Activated CD4-positive, alpha-beta T cell treated with anti-CD3 and anti-CD28 coated beads for 4 hours (primary cell): ENCODE results near the gene ZMYND8.
"Not testable (repeated sequence)": the region's sequence is repeated elsewhere in the genome, so short reads cannot be mapped to it uniquely, and the experiment has no call there.

Source experiments
- DNase-seq, 2 donors: peaks; one replicate each; pipeline ENCODE4 v3.0.0-alpha.2; 2020

ZMYND8 gene

DNA sequence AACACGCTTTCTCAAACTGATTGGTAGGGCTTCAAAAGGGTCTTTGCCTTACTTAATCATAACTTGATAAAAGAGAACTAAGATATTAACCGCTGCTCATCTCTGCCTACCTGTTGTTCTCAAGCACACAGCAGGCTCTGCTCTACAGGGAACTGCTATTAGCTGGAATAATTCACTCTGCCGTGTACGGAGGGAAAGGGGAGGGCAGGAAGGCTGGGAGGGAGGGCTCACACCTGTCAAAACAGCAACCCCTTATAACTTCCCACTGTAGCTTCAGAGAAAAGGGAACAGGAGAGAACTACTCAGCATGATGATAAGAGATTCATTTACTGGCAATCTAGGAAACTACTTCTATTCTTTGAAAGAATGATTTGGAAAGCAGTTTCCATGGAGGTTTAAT is 75.1 kb downstream of the ZMYND8 start:
- DNase-seq: no peak

DNA sequence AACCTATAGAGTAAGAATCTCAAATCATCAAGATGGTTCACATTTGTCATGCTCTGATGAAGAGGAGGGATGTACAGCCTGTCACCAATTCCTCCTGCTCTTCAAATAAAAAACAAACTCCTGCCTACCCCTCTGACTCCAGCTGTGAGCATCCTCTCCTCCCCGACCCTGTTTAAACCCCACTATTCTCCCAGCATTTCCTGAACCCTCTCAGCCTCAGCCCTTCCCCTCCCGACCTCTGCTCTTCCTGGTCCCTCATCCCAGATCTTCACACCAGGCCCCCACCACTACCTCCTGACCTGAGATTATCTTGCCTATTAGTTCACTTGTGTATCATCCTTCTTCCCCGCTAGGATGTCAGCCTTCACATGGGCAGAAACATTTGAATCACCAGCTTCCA is 75.8 kb downstream of the ZMYND8 start:
- no peak for DNase-seq

DNA sequence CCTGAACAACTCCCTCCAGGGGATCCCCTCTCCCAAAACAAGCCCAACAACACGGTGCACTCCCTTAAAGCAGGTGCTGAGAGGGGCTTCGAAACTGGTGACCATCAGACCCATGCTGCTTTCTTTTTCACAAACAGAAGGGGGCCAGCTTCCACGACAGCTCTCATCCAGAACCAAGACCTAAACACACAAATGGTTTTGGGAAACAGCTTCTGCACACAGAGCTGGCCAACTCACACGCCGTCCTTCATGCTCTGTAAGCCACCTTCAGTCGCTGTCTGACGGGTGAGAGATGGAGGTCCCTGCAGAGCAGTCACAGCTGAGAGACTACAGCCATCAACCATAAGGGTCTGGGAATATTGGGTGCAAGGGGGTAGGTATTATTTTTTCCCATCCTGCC is 76.3 kb downstream of the ZMYND8 start:
- DNase-seq: no peak

DNA sequence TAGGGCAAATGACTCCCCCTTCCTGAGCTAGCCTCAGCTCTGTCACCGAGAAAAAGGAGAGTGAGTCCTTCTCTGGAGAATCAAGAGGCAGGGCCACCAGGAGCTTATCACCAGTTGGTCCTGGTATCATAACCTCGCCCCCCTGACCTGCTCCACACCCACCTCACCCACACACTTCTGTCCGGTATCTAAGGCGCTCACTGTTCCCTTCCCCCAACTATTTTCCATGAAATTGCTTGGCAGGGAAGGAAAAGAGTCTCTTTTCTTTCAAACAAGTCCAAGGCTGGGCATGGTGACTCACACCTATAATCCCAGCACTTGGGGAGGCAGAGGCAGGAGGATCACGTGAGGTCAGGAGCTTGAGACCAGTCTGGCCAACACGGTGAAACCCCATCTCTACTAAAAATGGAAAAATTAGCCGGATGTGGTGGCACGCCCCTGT is 77.6 kb downstream of the ZMYND8 start:
- no peak for DNase-seq

DNA sequence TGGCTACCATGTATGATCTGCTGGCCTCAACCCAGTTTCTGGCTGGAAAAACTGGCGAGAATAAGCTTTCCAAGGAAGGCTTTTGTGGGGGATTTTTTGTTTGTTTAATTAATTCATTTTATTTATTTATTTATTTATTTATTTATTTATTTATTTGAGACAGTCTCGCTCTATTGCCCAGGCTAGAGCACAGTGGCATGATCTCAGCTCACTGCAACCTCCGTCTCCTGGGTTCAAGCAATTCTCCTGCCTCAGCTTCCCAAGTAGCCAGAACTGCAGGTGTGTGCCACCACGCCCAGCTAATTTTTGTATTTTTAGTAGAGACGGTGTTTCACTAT is 79.0 kb downstream of the ZMYND8 start:
- not testable (repeated sequence) for DNase-seq

DNA sequence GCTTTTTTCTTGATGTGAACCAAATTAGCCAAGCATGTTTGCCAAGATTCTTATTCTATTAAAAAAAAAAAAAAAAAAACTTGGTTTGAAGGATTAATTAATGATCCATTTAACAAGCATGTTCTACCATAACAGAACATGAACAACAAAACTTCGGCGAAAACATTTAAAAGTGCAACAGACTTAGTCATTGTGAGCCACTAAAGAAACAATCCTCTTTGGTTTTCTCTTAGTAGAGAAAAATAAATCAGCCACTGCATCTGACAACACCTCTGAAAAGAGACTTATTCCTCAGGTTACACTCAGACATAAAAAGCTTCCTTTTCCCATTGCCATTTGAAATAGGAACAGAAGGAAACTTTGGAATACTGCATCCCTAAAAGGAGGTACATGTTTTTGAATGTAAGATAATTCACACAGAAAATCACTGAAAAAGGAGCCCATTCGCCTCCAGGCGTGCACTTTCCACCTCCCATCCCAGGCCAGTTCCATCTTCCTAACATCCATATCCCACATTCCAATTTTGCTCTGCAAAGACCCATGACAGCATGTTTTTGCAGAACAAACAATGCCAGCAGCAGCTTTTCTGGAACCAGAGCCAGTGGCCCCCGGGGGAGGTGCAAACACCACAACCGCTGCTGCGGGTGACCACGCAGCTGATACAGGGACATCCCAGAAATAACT is 79.5 kb downstream of the ZMYND8 start:
- DNase-seq: no peak

DNA sequence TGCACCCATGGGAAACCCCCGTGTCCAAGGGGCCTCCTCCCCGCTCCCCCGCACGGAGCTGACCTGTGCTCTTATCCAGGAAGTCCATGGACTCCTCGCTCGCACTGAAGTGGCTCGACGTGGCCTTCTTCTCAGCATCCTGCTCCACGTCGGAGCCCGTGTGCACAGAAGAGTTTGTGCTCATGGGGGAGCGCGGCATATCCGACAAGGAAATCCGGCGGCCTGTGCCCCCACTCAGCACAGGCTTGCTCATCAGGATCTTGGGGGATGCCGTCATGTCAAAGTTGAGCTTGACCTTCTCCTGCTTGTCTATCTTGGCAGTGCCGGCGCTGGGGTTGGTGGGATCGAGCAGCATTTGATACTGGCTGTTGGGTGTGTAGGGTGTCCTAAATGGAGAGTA is 80.2 kb downstream of the ZMYND8 start:
- DNase-seq: no peak

DNA sequence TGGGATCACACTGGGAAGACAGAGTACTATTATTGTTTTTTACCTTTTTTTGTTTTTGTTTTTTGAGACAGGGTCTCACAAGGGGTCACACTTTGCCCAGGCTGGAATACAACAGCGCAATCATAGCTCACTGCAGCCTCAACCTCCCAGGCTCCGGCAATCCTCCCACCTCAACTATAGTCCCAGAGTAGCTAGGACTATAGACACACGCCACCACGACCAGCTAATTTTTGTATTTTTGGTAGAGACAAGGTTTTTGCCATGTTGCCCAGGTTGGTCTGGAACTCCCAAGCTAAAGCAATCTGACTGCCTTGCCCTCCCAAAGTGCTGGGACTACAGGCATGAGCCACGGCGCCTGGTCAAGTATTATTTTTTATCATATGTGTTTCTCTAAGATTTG is 81.0 kb downstream of the ZMYND8 start:
- no peak for DNase-seq

DNA sequence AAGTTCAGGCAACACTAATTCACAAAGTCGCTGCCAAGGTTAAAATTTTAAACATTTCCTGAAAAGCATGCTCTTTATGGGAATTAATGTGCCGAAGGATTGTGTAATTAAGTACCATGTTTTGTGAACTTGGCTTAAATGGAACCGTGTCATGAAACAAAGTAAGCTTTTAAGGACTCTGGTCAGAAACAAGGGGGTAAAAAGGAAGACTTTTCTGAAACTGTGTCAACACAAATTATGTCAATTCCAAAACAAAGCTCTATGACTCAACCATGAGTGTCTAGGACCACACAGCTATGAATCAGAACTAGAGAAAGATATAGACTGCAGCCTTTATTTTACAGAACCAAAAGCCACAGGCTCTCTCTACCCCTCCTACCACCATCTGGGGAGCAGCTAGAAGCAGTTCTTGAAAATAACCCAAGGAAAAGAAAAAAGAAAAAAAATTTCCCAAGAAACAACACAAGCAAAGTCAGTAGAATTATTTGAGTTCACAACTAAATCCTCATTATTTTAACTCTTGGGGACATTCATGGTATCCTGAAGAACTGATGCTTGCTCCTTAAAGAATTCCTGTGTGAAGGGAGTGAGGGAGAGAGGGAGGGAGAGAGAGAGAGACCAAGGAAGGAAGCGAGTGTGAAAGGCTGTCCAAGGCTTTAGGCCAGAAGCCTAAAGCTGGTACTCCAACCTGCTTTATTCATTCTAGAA is 81.9 kb downstream of the ZMYND8 start:
- peak; percentile 28 to 34 for DNase-seq

DNA sequence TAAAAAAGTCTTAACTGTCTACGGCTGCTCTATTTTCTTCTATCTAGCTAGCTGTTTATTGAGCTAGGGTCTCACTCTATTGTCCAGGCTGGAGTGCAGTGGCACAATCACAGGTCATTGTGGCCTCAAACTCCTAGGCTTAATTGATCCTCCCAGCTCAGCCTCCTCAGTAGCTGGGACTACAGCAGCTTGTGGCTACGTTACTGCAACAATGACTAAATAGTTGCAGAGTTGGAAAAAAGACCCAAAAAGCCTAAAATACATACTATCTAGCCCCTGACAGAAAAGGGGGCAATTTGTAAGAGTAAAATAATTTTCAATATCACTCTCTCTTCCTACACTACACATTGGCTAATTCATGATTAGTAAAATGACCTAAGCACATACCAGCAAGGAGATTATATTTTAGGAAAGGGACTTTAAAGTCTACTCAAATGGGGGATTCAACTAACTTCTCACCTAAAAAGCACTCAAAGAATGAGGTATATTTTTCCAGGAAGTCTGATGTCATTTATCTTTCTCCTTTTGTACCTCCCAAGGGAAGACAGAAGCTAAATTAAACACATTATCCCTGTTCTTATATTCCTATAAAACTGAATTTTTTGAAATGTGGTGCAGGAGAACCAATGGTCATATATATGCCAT is 82.8 kb downstream of the ZMYND8 start:
- no peak for DNase-seq

DNA sequence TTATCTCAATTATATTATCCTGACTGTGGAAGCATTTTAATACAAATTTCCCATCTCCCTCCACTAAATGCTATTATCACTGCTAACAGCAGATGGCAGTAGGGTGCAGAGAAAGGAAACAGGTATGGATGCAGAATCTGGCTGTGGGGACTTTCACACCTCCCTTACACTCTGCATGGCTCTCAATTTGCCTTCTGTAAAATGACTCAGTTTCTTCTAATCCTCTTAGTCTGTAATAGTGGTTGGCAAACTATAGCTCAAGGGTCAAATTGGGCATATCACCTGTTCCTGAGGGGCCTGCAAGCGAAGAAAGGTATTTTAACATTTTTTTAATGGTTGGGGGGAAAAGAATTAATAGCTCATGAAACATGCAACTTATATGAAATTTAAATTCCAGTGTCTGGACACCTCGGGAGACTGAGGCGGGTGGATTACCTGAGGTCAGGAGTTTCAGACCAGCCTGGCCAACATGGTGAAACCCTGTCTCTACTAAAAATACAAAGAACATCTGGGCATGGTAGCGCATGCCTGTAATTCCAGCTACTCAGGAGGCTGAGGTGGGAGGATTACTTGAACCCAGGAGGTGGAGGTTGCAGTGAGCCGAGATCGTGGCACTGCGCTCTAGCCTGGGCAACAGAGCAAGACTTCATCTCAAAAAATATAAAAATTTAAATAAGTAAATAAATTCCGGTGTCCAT is 83.5 kb downstream of the ZMYND8 start:
- peak; percentile 39 to 72 for DNase-seq

DNA sequence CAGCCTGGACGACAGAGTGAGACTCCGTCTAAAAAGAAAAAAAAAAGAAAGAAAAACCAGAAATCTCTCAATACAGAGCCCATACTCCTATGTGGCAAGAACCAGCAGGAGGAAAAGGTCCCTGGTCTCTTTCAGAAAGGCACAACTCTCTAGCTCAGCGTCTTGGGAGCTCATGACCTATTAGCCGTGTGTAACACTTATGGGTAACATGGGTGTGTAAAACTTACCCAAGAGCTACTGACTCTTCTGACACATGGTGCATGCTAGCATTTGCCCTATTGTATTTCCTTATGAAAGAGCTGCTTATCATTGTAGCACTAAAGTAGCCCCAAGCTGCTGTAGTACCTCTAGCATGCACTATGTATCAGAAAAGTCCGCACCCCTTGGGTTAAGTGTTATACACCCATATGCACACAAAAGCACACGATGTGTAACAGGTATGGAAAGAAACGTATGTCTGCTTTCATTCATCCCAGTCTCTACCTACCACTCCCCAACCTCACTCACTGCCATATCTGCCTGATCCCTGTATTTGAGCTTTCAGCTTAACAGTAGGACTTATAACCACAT is 85.4 kb downstream of the ZMYND8 start:
- no peak for DNase-seq

DNA sequence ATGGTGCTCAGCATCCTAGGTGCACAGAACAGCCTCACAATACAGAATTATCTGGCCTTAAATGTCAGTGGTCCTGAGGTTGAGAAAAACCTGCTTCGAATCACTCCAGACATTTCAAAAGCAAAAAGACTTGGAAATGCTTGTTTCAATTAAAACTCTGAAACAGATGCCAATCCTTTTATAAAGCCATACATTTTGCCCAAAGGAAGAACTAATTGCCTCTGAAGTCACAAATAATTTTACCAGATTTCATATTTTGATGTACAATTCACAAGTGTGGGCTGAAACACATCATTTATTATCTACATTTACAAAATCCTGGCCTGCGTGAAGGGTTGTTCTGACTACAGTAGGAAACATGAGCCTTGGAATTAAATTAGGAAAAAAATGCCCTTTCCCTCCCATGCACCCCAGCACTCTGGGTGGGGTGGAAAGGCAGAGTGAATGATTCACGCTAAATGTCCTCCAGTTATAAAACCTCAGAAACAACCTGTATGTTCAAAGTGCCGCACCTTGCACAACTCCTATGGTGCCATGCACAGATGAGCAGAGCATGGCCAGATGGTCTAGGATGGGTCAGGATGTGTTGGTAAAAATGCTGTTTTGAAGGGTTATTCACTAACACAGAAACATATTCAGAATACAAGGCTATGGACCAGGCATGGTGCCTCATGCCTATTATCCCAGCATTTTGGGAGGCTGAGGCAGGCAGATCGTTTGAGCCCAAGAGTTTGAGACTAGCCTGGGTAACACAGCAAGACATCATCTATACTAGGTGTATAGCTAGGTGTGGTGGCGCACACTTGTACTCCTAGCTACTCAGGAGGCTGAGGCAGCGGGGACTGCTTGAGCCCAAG is 87.0 kb downstream of the ZMYND8 start:
- DNase-seq: no peak

DNA sequence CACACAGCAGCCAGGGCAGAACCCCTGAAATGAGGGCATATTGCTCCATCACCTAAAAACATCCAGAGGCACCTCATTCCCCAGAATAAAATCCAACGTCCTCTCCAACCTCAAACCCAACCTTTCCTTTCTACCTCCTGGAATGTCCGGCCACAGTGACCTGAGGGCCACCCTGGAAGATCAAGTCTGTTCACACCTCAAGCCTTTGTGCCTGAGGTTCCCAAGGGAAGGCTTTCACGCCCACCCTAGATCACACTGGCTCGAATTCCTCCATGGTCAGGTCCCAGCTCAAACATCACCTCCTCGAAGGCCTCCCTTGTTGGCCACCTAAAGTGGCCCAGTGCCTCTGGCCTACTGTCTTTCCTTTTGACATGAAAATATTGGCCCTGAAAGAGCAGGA is 88.9 kb downstream of the ZMYND8 start:
- DNase-seq: no peak

DNA sequence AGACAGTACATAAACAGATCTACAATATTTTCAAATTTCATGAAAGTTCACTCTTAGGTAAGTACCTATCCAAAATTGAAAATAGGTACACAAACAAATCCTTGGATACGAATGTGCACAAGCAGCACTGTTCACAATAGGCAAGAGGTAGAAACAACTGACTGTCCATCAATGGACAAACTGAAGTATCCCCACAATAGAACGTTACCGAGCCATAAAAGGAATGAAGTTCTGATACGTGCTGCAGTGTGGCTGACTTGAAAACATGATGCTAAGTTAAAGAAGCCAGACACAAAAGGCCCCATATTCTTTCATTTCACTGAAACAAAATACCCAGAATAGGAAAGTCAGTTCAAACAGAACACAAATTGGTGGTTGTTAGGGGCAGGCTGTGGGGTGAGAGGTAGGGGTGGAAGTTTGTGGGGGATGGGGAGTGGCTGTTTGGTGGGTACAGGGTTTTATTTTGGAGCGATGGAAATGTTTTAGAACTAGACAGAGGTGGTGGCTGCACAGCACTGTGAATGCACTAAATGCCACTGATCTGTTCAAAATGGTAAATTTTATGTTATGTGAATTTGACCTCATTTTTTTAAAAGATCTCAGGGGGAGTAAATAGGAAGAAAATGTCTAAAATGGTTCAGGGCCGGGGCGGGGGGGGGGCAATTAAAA is 89.5 kb downstream of the ZMYND8 start:
- no peak for DNase-seq

DNA sequence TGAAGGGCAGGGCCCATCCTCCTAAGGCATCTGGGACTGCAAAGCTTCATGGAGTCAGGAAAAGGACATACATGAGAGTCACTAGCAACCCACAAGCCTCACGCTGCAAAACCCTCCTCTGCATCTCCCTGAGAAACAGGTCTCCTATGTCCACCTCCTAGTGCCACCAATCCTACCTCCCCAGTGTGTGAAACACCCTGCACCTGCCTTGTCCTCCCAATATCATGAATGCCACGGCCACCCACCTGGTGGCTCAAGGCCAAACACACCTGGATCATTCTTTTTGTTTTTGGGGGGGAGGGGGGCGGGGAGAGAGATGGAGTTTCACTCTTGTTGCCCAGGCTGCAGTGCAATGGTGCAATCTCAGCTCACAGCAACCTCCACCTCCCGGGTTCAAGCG is 90.5 kb downstream of the ZMYND8 start:
- no peak for DNase-seq

DNA sequence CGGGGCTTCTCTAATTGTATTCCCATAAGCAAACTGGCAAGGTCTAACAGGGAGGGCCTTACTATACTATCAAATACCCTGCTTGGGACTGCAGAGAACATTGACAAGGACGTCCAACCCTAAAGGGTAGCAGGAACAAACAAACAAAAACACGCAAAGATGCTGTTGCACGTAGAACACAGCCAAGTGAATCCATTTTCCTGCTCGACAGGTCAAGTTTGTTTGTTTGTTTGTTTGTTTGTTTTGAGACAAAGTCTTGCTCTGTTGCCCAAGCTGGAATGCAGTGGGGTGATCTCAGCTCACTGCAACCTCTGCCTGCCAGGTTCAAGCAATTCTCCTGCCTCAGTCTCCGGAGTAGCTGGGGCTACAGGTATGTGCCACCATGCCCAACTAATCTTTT is 91.3 kb downstream of the ZMYND8 start:
- DNase-seq: no peak

DNA sequence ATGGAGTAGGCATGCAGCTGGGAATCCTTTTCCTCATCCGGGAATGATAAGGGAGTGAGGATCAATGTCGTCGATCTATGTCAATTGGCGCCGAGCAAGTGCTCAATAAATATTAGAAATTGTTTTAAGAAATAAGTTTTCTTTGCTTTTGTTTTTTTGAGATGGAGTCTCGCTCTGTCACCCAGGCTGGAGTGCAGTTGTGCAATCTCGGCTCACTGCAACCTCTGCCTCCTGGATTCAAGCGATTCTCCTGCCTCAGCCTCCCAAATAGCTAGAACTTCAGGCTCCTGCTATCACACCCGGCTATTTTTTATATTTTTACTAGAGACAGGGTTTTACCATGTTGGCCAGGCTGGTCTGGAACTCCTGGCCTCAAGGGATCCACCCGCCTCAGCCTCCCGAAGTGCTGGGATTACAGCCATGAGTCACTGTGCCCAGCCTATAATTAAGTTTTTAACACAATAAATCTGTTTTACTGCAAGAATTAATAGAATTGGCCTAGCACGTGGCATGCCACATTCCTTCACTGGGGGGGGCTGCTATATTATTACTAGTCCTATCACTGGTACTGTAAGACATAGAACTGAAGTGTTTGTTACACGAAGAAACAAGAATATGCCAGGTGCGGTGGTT is 92.2 kb downstream of the ZMYND8 start:
- not testable (repeated sequence) for DNase-seq

DNA sequence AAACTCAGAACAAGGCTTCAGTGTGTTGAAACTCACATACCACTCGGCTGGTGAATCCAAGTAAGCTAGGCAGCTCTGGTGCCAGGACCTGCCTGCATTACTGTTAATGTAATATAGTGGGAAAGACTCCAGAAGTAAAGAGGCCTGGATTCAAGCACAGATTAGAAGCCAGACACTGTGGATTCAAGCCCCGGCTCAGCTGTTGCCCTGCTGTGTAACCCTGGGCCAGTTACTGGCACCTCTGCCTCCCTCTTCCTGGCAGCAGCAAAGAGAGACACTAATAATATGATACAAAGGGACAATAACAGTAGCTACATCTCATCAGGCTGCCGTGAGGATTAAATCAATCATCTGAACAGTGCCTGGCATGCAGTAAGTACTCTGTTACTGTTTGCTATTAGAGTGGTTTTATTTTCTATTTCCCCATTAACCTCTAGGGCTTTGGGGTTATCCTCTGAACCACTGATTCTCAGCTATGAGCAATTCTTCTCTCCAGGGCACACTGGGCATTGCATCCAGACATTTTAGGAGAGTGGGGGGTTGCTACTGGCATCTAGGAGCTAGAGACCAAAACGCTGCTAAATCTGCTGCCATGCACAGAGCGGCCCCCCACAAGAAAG is 92.9 kb downstream of the ZMYND8 start:
- no peak for DNase-seq

DNA sequence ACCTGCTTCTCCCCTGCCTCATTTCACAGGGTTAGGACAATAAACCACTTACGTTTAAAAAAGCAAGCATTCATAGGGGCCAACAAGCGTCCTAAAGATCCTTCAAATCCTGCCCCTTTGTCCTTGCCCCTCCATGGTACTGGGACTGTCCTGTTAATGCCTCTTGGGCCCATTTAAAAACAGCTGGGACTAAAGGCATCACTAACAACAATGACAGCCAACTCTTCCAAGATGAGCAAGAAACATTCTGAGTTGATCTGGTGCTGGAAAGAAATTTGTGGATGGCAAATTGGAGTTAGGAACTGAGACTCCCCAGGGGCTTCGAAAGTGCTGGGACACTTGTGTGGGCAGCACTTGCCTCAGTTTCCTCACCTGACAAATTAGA is 93.4 kb downstream of the ZMYND8 start:
- DNase-seq: no peak
